GM12878 (cell line): ENCODE measurements around the gene MB21D2. TPM values are rescaled to one million over a fixed set of nuclear protein-coding genes. Genes with fewer than 3 reads are reported as not detected.
"Not testable (repeated sequence)": the region's sequence is repeated elsewhere in the genome, so short reads cannot be mapped to it uniquely, and the experiment has no call there.

Experiments
- ATAC-seq: fragments of 200-7000 bp; cut with Tn5 transposase; 3 replicates; pipeline ENCODE4 v1.9.1; 2020; ENCODE audit warnings: mild to moderate bottlenecking, moderate library complexity
- BruUV-seq: library from RNA; stranded (reverse); fragments of 400-500 nt; replicated peaks from 2 replicates; lab custom pipeline; 2021; lab: Mats Ljungman, UMichigan
- CTCF ChIA-PET: fragments of 300-600 bp; sonication (Branson Sonifier 250); formaldehyde crosslinking; extraction: SDS; loops from one replicate; lab custom pipeline; 2021; ENCODE audit warnings: inconsistent platforms; lab: Yijun Ruan, JAX
- POLR2A ChIA-PET: fragments of 350-600 bp; formaldehyde crosslinking; extraction: SDS; loops from one replicate; lab custom pipeline; 2021; ENCODE audit warnings: inconsistent platforms; lab: Charles Lee
- RAD21 ChIA-PET: fragments of 300-600 bp; sonication (Branson Sonifier 250); formaldehyde crosslinking; loops from one replicate; lab custom pipeline; 2023; ENCODE audit warnings: antibody characterized with exemption; ENCODE audit not compliant: unreplicated experiment; lab: Charles Lee
- SMC1A ChIA-PET: fragments of 300-600 bp; sonication (Branson Sonifier 250); formaldehyde crosslinking; loops from one replicate; lab custom pipeline; 2023; ENCODE audit not compliant: unreplicated experiment, uncharacterized antibody; lab: Charles Lee
- DNase-seq: peaks from one replicate; pipeline ENCODE4 v3.0.0-alpha.2; 2011; ENCODE audit warnings: low read depth, low spot score
- FAIRE-seq: peaks from 3 replicates; lab custom pipeline; 2011; peaks lifted over from hg19 to GRCh38; lab: Jason Lieb, UNC
- H2AFZ ChIP-seq: 2 replicates; pipeline ENCODE4 v1.6.0; 2011; ENCODE audit warnings: low read depth, low read length, control low read depth; ENCODE audit not compliant: control insufficient read depth
- H3K27ac ChIP-seq: 2 replicates; pipeline ENCODE4 v1.5.1; 2011; ENCODE audit warnings: control low read depth; ENCODE audit not compliant: control insufficient read depth, insufficient read depth
- H3K27me3 ChIP-seq, 2 experiments: replicated peaks in 1 of 2; 2 replicates each; pipeline versions ENCODE4 v1.6.0 to v1.6.1; 2011; ENCODE audit warnings: low read length in 1 of 2; ENCODE audit not compliant: control insufficient read depth in 2 of 2, insufficient read depth in 2 of 2
- H3K36me3 ChIP-seq, 2 experiments: 2 replicates each; pipeline ENCODE4 v1.5.1; 2011; ENCODE audit warnings: low read length in 1 of 2; ENCODE audit not compliant: control insufficient read depth in 2 of 2, insufficient read depth in 2 of 2
- H3K4me1 ChIP-seq: 2 replicates; pipeline ENCODE4 v1.6.1; 2011; ENCODE audit warnings: mild to moderate bottlenecking, low read length, moderate library complexity, mixed read lengths; ENCODE audit not compliant: control insufficient read depth, insufficient read depth
- H3K4me2 ChIP-seq: 2 replicates; pipeline ENCODE4 v1.6.0; 2011; ENCODE audit warnings: control low read depth; ENCODE audit not compliant: control insufficient read depth, insufficient read depth
- H3K4me3 ChIP-seq: fragments of 200-600 bp; sonication (generic); 2 replicates; pipeline ENCODE4 v1.5.1; 2016
- H3K79me2 ChIP-seq: 2 replicates; pipeline ENCODE4 v1.6.0; 2011; ENCODE audit warnings: low read length; ENCODE audit not compliant: control insufficient read depth, insufficient read depth
- H3K9ac ChIP-seq: 2 replicates; pipeline ENCODE4 v1.8.0; 2011; ENCODE audit warnings: low read length, control low read depth, mixed read lengths; ENCODE audit not compliant: control insufficient read depth, insufficient read depth
- H3K9me3 ChIP-seq: replicated peaks from 3 replicates; pipeline ENCODE4 v1.5.1; 2011; ENCODE audit warnings: mild to moderate bottlenecking, low read length; ENCODE audit not compliant: control insufficient read depth, insufficient read depth
- H4K20me1 ChIP-seq: 2 replicates; pipeline ENCODE4 v1.6.0; 2011; ENCODE audit not compliant: control insufficient read depth, insufficient read depth
- BCL11A ChIP-seq: IDR thresholded peaks from 2 replicates; pipeline ENCODE4 v1.6.1; 2011; ENCODE audit warnings: low read depth, low read length
- EP300 ChIP-seq, 2 experiments: fragments of 150-350 bp in 1 of 2; IDR thresholded peaks; 2 replicates each; pipeline ENCODE4 v1.6.1; 2011 to 2012; ENCODE audit warnings: low read depth in 2 of 2, low read length in 2 of 2, borderline replicate concordance in 1 of 2, improper control_type of control experiment in 1 of 2, inconsistent platforms in 1 of 2; ENCODE audit not compliant: control insufficient read depth in 1 of 2
- ETV6 ChIP-seq, 2 experiments: fragments of 450-650 bp in 1 of 2; IDR thresholded peaks in 1 of 2; conservative IDR thresholded peaks in 1 of 2; 2 replicates each; pipeline ENCODE4 v1.6.1; 2014; ENCODE audit warnings: antibody characterized with exemption in 1 of 2, borderline replicate concordance in 1 of 2, low read depth in 1 of 2, mild to moderate bottlenecking in 1 of 2, moderate library complexity in 1 of 2
- IRF3 ChIP-seq: fragments of 450-650 bp; IDR thresholded peaks from 2 replicates; pipeline ENCODE4 v1.6.1; 2014; ENCODE audit warnings: mild to moderate bottlenecking
- IRF4 ChIP-seq: IDR thresholded peaks from 2 replicates; pipeline ENCODE4 v1.6.1; 2011; ENCODE audit warnings: low read depth, low read length
- IRF5 ChIP-seq: fragments of 450-650 bp; IDR thresholded peaks from 2 replicates; pipeline ENCODE4 v1.6.1; 2017; ENCODE audit warnings: borderline replicate concordance
- POLR2AphosphoS2 ChIP-seq: IDR thresholded peaks from 2 replicates; pipeline ENCODE4 v1.6.1; 2011; ENCODE audit warnings: low read depth, mild to moderate bottlenecking, low read length, improper control_type of control experiment, moderate library complexity
- RCOR1 ChIP-seq: conservative IDR thresholded peaks from 2 replicates; pipeline ENCODE4 v1.6.1; 2012; ENCODE audit warnings: low read depth, low read length, improper control_type of control experiment
- RELA ChIP-seq: fragments of 450-650 bp; IDR thresholded peaks from 2 replicates; pipeline ENCODE4 v1.8.0; 2014; ENCODE audit warnings: borderline replicate concordance; ENCODE audit not compliant: partially characterized antibody
- SKIL ChIP-seq: fragments of 450-650 bp; IDR thresholded peaks from 2 replicates; pipeline ENCODE4 v1.6.1; 2017; ENCODE audit warnings: mild to moderate bottlenecking, low read depth, inconsistent platforms; ENCODE audit not compliant: poor library complexity, severe bottlenecking
- SP1 ChIP-seq: IDR thresholded peaks from one replicate; pipeline ENCODE4 v1.6.1; 2011; ENCODE audit warnings: low read depth, low read length
- TARDBP ChIP-seq: IDR thresholded peaks from 2 replicates; pipeline ENCODE4 v1.6.1; 2016; ENCODE audit warnings: borderline replicate concordance
- WGBS: methylation state at CpG from one replicate; pipeline ENCODE4 v1.1.6; 2016; ENCODE audit warnings: low lambda C conversion rate; ENCODE audit not compliant: insufficient replicate concordance, insufficient coverage; ENCODE audit errors: missing lambda C conversion rate; 5-methylcytosine and 5-hydroxymethylcytosine counted together
- in situ Hi-C: fragments of 300-500 bp; cut with MboI; formaldehyde crosslinking; loops from 9 replicates; pipeline ENCODE4 v1.14.3; 2018; ENCODE audit warnings: mixed read lengths
- intact Hi-C: fragments of 100-400 bp; cut with micrococcal nuclease; formaldehyde crosslinking; loops from one replicate; pipeline ENCODE4 v1.14.2; 2022; ENCODE audit not compliant: unreplicated experiment
- polyA plus RNA-seq, 11 experiments: library from polyadenylated mRNA; depleted of rRNA in 4 of 11; unstranded in 6 of 11; stranded (reverse) in 5 of 11; fragments of >200 nt; fragmentation: Nextera tagmentation in 4 of 11; fragmentation: Illumina TruSeq in 1 of 11; extraction: Ambion mirVana in 4 of 11; extraction: Trizol in 1 of 11; gene quantifications; 1 replicate in 1 of 11; 2 replicates in 10 of 11; pipeline versions ENCODE4 v1.2.1 to v1.2.3, GENCODE V29; 2011 to 2016; ENCODE audit warnings: inconsistent platforms in 2 of 11, missing spikeins in 2 of 11, low read depth in 1 of 11
- total RNA-seq, 4 experiments: library from RNA; depleted of rRNA in 3 of 4; stranded (reverse); fragments of >200 nt in 3 of 4; fragmentation: Illumina TruSeq in 1 of 4; extraction: Trizol in 1 of 4; gene quantifications; 2 replicates each; pipeline versions ENCODE4 v1.2.1 to v1.2.3, GENCODE V29; 2013 to 2021

Gene MB21D2
- total and polyA plus RNA-seq, 10 of the 15 experiments (the other 5 are each of a cell fraction or from before 2014, with no cell fraction given), result 7.9 to 21.2 (median 15.3) TPM

GRCh38 chr3:192964959-192965719 lies 47.5 kb upstream of the MB21D2 start:
- H3K27me3 ChIP-seq, in situ Hi-C loops, intact Hi-C loops, POLR2A ChIA-PET, H3K4me2 ChIP-seq, H3K27ac ChIP-seq, H3K9ac ChIP-seq, BruUV-seq, H4K20me1 ChIP-seq, H3K4me3 ChIP-seq, DNase-seq, ATAC-seq, H2AFZ ChIP-seq, H3K4me1 ChIP-seq, RAD21 ChIA-PET, CTCF ChIA-PET, H3K36me3 ChIP-seq, H3K9me3 ChIP-seq, H3K79me2 ChIP-seq, SMC1A ChIA-PET, FAIRE-seq: not testable (repeated sequence)
- WGBS, result 75% methylated on average over 15 of the region's 21 CpGs

- ChIA-PET RAD21 (no interaction called here), CTCF (no interaction called here), POLR2A (no interaction called here), SMC1A (no interaction called here)
- ATAC-seq (no peak), FAIRE-seq (no peak), DNase-seq (no peak)
- no peak overlapping the region for H3K27ac ChIP-seq
- 40% methylated on average over 3 of the region's 3 CpGs for WGBS
- no peak overlapping the region for H3K4me3 ChIP-seq
- H3K9me3 ChIP-seq, result no peaks in the 10 kb centered on the region
- H3K36me3 ChIP-seq, result no peaks in the 10 kb centered on the region
- H3K4me1 ChIP-seq, result no peaks in the 10 kb centered on the region
- no peak overlapping the region for H2AFZ ChIP-seq
- H4K20me1 ChIP-seq, result no peaks in the 10 kb centered on the region
- in situ Hi-C loops (no loop called here), intact Hi-C loops (no loop called here)
- no TSS peak for BruUV-seq
- H3K27me3 ChIP-seq, result no peaks in the 10 kb centered on the region
- no peaks in the 10 kb centered on the region for H3K79me2 ChIP-seq
- no peak overlapping the region for H3K4me2 ChIP-seq
- no peak overlapping the region for H3K9ac ChIP-seq
- TF ChIP-seq RELA, result no peak
- TF ChIP-seq EP300 (IDR thresholded peaks at IDR 0.05; ENCODE audit: borderline replicate concordance in 1 of 2, control insufficient read depth in 1 of 2, low read depth in 2 of 2, low read length in 2 of 2), result no peak
- TF ChIP-seq IRF5, result no peak
- no peak for TF ChIP-seq SP1
- no peak for TF ChIP-seq RCOR1
- TF ChIP-seq ETV6 (conservative IDR thresholded peaks at IDR 0.05 in 1 of 2, IDR thresholded peaks at IDR 0.05 in 1 of 2; ENCODE audit: borderline replicate concordance in 1 of 2, low read depth in 1 of 2), result no peak
- TF ChIP-seq POLR2AphosphoS2, result no peak
- TF ChIP-seq BCL11A, result no peak
- TF ChIP-seq TARDBP, result no peak
- no peak for TF ChIP-seq SKIL
- no peak for TF ChIP-seq IRF4
- no peak for TF ChIP-seq IRF3
Observed at GRCh38 chr3:192959773-192960172, 42.1 kb upstream of the MB21D2 start.
